CD4-positive, alpha-beta T cell treated with Interleukin-6 at 100 ng/mL for 8 hours (primary cell): Measurements from ENCODE around the gene EEF1B2.
A peak's percentile ranks its signal among the peaks of the same experiment; 100 is the strongest.
"Not testable (repeated sequence)": the region's sequence is repeated elsewhere in the genome, so short reads cannot be mapped to it uniquely, and the experiment has no call there.

Source experiments
- DNase-seq: peaks from one replicate; pipeline ENCODE4 v3.0.0-alpha.2; 2020; ENCODE audit warnings: mixed read lengths, low spot score

Gene EEF1B2

DNA sequence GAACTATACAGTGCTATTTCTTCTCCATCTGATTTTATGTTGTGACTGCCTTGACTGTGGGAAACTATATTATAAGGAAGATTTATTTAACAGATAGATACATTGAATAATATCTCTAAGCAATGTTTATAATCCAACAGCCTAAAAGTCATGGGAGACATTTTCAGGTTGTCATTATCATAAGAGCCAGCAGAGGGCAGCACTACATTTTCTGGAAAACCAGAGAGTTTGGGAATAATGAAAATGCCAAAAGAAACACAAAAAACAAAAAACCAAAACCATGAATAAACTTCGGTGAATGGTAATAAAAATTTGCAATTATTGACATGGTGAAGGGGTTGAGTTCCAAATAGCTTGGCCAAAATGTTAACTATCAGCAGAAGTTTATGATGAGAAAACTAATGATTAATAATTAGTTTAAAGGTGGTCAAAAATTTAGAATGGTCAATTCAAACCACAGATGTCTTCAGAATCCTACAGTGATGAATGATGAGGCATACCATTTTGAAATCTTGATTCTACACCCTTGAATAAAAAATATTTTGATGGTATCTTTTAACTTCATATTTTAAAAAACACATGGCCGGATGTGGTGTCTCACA, 4.7 kb downstream of the EEF1B2 start:
- peak; percentile 7 for DNase-seq

- DNase-seq: not testable (repeated sequence)
These were observed 8.5 kb downstream of the EEF1B2 start for GRCh38 chr2:206168230-206168629.

- DNase-seq: not testable (repeated sequence)
These were observed 12.1 kb downstream of the EEF1B2 start for GRCh38 chr2:206171624-206172397.

DNA sequence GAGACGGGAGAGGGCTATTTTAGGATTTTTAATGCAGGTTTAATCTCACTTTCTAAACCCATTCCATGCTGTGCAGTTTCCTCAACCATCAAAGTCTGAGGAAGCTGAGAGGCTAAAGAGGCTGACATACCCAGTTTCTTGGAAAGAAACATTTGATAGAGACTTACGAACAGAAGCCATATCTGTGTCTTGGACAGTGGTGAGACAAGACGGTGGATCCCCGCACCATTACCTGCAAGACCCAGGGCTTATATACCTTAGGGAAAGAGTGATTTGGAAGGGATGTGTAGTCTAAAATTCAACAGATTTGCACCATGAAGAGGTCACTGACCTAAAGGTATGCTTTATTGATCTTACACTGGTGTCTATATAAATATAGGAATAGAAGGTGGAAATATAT, 13.5 kb downstream of the EEF1B2 start:
- no peak for DNase-seq

DNA sequence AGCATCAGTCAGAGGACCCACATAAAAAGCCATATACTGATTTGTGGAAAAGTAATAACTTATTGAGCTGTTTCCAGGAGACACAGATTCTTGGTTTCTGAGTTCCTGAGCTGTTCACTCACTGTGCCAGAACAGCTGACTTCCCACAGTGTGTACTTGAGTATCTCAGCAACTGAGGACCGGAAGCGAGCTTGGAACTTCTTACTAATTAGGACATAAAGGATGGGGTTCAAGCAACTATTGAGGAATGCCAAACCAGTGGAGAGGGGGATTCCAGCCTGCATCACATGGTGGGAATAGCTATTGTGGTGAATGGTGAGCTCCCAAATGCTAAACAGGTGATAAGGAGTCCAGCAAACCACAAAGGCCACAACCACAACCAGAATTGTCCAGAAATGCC, 16.4 kb downstream of the EEF1B2 start:
- DNase-seq: no peak

DNA sequence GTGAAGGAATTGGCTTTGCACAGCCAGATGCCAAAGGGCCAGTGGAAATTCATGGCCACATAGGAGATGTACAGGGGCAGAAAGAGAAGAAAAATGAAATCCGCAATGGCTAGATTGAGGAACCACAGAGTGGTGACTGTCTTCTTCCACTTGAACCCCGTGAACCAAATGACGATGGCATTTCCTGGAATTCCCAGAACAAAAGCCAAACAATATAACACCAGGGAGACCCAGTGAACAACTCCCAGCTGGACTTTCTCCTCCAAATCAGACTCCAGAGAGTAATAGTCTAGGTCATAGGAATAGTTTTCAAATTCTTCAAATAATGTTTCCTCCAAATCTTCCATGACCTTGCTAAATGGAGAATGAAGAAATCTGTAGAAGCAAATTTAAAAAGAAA, 17.2 kb downstream of the EEF1B2 start:
- no peak for DNase-seq

GRCh38 chr2:206181526-206181925, 21.8 kb downstream of the EEF1B2 start:
- DNase-seq: not testable (repeated sequence)

GRCh38 chr2:206189691-206190090, 30.0 kb downstream of the EEF1B2 start:
- DNase-seq: no peak

GRCh38 chr2:206190111-206190510, 30.4 kb downstream of the EEF1B2 start:
- DNase-seq: no peak

DNA sequence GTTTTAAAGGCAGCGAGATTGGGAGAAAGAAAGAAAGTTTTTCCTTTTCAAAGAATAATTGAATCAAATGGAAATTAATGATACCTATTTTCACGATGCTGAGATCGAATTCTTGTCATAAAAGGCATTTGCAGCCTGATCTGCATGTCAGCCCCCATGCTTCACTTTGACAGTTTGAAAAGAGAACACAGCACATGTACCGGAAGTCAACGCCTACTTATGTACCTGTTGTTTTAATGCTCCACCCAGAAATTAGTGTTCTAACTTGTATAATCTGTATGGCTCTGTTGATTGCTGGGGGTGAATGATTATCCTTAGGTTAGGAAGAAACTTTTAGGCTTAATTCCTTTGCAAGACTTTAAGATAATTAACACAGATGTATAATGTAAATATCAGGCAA, 31.0 kb downstream of the EEF1B2 start:
- DNase-seq: no peak

DNA sequence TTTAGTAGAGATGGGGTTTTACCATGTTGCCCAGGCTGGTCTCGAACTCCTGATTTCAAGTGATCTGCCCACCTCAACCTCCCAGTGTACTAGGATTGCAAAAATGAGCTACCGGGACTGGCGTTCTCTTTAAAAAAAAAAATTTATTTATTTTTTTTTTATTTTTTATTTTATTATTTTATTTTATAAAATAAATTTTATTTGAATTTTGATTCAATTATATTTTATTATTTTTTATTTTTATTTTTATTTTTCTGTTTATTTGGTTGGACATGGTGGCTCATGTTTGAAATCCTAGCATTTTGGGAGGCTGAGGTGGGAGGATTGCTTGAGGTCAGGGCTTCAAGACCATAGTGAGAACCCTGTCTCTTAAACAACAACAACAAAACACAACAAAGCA, 32.5 kb downstream of the EEF1B2 start:
- DNase-seq: no peak

- DNase-seq: no peak
These were observed 34.1 kb downstream of the EEF1B2 start for GRCh38 chr2:206193671-206194357.

GRCh38 chr2:206198677-206199076, 39.0 kb downstream of the EEF1B2 start:
- DNase-seq: no peak

- DNase-seq: no peak
These were observed 41.6 kb downstream of the EEF1B2 start for GRCh38 chr2:206201075-206201848.

GRCh38 chr2:206202446-206202845, 42.8 kb downstream of the EEF1B2 start:
- DNase-seq: no peak

- no peak for DNase-seq
These were observed 43.6 kb downstream of the EEF1B2 start for GRCh38 chr2:206203331-206203730.

DNA sequence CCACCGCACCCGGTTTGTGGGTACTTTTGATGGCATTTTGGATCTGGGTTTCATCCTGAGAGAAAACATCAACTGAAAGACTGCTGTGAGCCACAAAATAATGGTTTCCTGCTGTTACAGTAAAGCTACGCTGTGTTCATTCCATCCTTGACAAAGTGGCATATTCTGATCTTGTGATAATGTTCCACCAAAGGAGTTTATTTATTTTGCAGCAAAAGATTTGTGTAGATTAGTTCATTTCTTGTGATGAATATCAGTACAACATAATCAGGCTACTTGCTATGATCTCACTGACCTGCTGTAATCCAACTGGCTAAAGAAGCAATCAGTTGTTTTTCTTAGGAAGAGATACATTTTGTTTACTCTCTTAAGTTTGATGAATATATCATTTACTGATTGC, 45.0 kb downstream of the EEF1B2 start:
- DNase-seq: no peak

DNA sequence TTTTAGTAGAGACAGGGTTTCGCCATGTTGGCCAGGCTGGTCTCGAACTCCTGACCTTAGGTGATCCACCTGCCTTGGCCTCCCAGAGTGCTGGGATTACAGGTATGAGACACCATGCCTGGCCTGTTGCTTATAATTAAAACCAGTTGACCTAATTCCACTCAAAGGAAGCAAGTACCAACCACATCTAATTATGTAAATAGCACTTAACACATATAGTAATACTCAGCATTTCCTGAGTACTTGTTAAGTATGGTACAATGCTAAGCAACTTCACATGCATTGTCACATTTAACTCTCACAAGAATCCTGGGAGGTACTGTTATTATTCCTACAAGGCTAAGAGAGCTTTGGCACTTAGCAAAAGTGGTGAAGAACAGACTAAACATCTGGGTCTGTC, 47.6 kb downstream of the EEF1B2 start:
- DNase-seq: not testable (repeated sequence)

DNA sequence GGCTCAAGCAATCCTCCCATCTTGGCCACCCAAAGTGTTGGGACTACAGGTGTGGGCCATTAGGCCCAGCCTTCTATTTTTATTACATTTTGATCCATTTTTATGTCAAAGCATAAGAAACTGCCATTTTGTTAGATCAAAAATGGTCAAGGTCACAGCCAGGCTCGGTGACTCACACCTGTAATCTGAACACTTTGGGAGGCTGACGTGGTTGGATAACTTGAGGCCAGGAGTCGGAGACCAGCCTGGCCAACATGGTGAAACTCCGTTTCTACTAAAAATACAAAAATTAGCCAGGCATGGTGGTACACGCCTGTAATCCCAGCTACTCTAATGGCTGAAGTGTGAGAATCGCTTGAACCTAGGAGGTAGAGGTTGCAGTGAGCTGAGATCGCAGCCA, 49.2 kb downstream of the EEF1B2 start:
- no peak for DNase-seq

DNA sequence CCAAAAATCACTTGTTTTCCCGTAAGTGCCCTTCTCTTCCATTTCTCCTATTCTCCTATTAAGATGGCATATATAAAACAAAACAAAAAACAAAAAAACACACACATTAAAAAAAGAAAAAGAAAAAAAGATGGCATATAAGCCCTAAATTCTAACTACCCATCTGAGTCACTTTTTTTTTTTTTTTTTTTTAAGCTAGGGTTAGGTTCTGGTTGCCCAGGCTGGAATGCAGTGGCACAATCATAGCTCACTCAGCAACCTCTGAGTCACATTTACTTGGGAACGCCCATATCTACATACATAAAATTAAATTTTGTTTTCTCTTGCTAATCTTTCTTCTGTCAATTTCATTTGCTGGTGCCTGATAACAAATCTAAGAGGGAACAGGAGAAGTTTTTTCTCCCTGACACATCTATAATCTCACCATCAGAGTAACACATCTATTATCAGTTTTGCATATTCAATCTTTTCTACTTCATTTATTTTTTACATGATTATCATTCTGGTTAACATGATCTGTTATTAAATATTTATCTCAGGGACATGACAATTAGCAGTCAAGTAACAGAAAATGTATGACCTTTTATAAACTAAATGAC, 52.1 kb downstream of the EEF1B2 start:
- DNase-seq: no peak
